ENCODE results near the gene HTD2. TPM values are rescaled to one million over a fixed set of nuclear protein-coding genes. Genes with fewer than 3 reads are reported as not detected.
A peak's percentile ranks its signal among the peaks of the same experiment; 100 is the strongest.

HTD2 gene
- total RNA-seq, 1 experiment from 2014 or later = 10.1 TPM

GRCh38 chr3:58298190-58298589, 8.1 kb upstream of the HTD2 start:
- H3K4me1 Mint-ChIP-seq (ENCODE audit: insufficient read depth, unreplicated experiment) = no peaks in the 10 kb centered on the region
- no peak overlapping the region for H3K4me3 Mint-ChIP-seq (ENCODE audit: unreplicated experiment)
- H3K27ac Mint-ChIP-seq (ENCODE audit: low read depth, unreplicated experiment) = peak overlapping the region; percentile 19
- ChIA-PET POLR2A (interaction anchor here (0.5 to 5.5 kb wide), 2 partner anchors 16 to 111 kb away, joined by 3 to 71 read pairs; no protein-coding TSS in a partner anchor), CTCF (interaction anchor here (0.6 to 10.5 kb wide), 13 partner anchors 8 to 1129 kb away, joined by 3 to 254 read pairs (median 8); partner anchors contain the start of genes HTD2 and RPP14)
- no peaks in the 10 kb centered on the region for H3K36me3 Mint-ChIP-seq (ENCODE audit: insufficient read depth, unreplicated experiment)
- TF ChIP-seq CTCF (IDR thresholded peaks at IDR 0.05; ENCODE audit: unreplicated experiment) = no peak
- intact Hi-C loops (cut with micrococcal nuclease) = no loop called here
- DNase-seq (ENCODE audit: unreplicated experiment) = no peak
- H3K9me3 Mint-ChIP-seq (ENCODE audit: unreplicated experiment) = no peaks in the 10 kb centered on the region
- BruUV-seq (replicated peaks) = no TSS peak
- peaks cover 11% of the 10 kb centered on the region for H3K27me3 Mint-ChIP-seq (ENCODE audit: insufficient read depth, unreplicated experiment)

- POLR2A ChIA-PET = interaction anchor here (1.7 to 5.5 kb wide), 2 partner anchors 61 to 112 kb away, joined by 9 to 71 read pairs; partner anchors contain the start of gene ABHD6
- H3K27ac Mint-ChIP-seq (ENCODE audit: low read depth, unreplicated experiment) = no peak overlapping the region
- H3K4me3 Mint-ChIP-seq (ENCODE audit: unreplicated experiment) = no peak overlapping the region
- intact Hi-C loops (cut with micrococcal nuclease) = no loop called here
- BruUV-seq (replicated peaks) = no TSS peak
- TF ChIP-seq CTCF (IDR thresholded peaks at IDR 0.05; ENCODE audit: unreplicated experiment) = no peak
- H3K36me3 Mint-ChIP-seq (ENCODE audit: insufficient read depth, unreplicated experiment) = no peaks in the 10 kb centered on the region
- peaks cover 11% of the 10 kb centered on the region for H3K27me3 Mint-ChIP-seq (ENCODE audit: insufficient read depth, unreplicated experiment)
- DNase-seq (ENCODE audit: unreplicated experiment) = no peak
- no peaks in the 10 kb centered on the region for H3K9me3 Mint-ChIP-seq (ENCODE audit: unreplicated experiment)
- H3K4me1 Mint-ChIP-seq (ENCODE audit: insufficient read depth, unreplicated experiment) = no peaks in the 10 kb centered on the region
- CTCF ChIA-PET = interaction anchor here (0.8 to 10.5 kb wide), 19 partner anchors 7 to 293 kb away, joined by 3 to 254 read pairs (median 6); no protein-coding TSS in a partner anchor
These were observed 7.2 kb upstream of the HTD2 start for GRCh38 chr3:58299075-58299474.

GRCh38 chr3:58299839-58300516, 6.3 kb upstream of the HTD2 start:
- no peak overlapping the region for H3K27ac Mint-ChIP-seq (ENCODE audit: low read depth, unreplicated experiment)
- no TSS peak for BruUV-seq (replicated peaks)
- no peaks in the 10 kb centered on the region for H3K4me1 Mint-ChIP-seq (ENCODE audit: insufficient read depth, unreplicated experiment)
- no peaks in the 10 kb centered on the region for H3K36me3 Mint-ChIP-seq (ENCODE audit: insufficient read depth, unreplicated experiment)
- peak; percentile 38 for DNase-seq (ENCODE audit: unreplicated experiment)
- POLR2A ChIA-PET = interaction anchor here (0.9 to 5.5 kb wide), 6 partner anchors 34 to 113 kb away, joined by 3 to 71 read pairs (median 7); partner anchors contain the start of gene ABHD6
- CTCF ChIA-PET = interaction anchor here (0.6 to 10.5 kb wide), 28 partner anchors 8 to 294 kb away, joined by 3 to 254 read pairs (median 5); no protein-coding TSS in a partner anchor
- intact Hi-C loops (cut with micrococcal nuclease) = loop anchor here (1.0 to 10.0 kb wide), 4 partner anchors 63 to 345 kb away; partner anchors contain the start of gene ABHD6
- peaks cover 11% of the 10 kb centered on the region for H3K27me3 Mint-ChIP-seq (ENCODE audit: insufficient read depth, unreplicated experiment)
- H3K9me3 Mint-ChIP-seq (ENCODE audit: unreplicated experiment) = no peaks in the 10 kb centered on the region
- H3K4me3 Mint-ChIP-seq (ENCODE audit: unreplicated experiment) = no peak overlapping the region
- TF ChIP-seq CTCF (IDR thresholded peaks at IDR 0.05; ENCODE audit: unreplicated experiment) = peak; percentile 54

- Mint-ChIP-seq H3K9me3 (ENCODE audit: unreplicated experiment) (no peaks in the 10 kb centered on the region), H3K4me1 (ENCODE audit: insufficient read depth, unreplicated experiment) (no peaks in the 10 kb centered on the region), H3K4me3 (ENCODE audit: unreplicated experiment) (peak overlapping the region; percentile 96), H3K27ac (ENCODE audit: low read depth, unreplicated experiment) (peak overlapping the region; percentile 99), H3K27me3 (ENCODE audit: insufficient read depth, unreplicated experiment) (no peaks in the 10 kb centered on the region), H3K36me3 (ENCODE audit: insufficient read depth, unreplicated experiment) (peaks cover 56% of the 10 kb centered on the region)
- BruUV-seq (replicated peaks) = no TSS peak
- peak; percentile 53 for DNase-seq (ENCODE audit: unreplicated experiment)
- POLR2A ChIA-PET = interaction anchor here (0.6 to 3.4 kb wide), 14 partner anchors 8 to 322 kb away, joined by 3 to 54 read pairs (median 4); partner anchors contain the start of genes ABHD6 and PXK
- intact Hi-C loops (cut with micrococcal nuclease) = loop anchor here (1.0 to 10.0 kb wide), 4 partner anchors 107 to 353 kb away; no protein-coding TSS in a partner anchor
- CTCF ChIA-PET = interaction anchor here (0.6 to 4.3 kb wide), 43 partner anchors 9 to 323 kb away, joined by 3 to 46 read pairs (median 5); no protein-coding TSS in a partner anchor
- peak; percentile 52 for TF ChIP-seq CTCF (IDR thresholded peaks at IDR 0.05; ENCODE audit: unreplicated experiment)
These were observed 1.4 kb downstream of the HTD2 start for GRCh38 chr3:58307639-58308215.
